Panc1 (cell line): Measurements from ENCODE around the gene HSD17B3. TPM values are rescaled to one million over a fixed set of nuclear protein-coding genes. Genes with fewer than 3 reads are reported as not detected.

Experiments
- ATAC-seq: fragments of 200-7000 bp; cut with Tn5 transposase; 2 replicates; pipeline ENCODE4 v1.9.1; 2020; ENCODE audit warnings: mild to moderate bottlenecking, moderate library complexity
- BruUV-seq: library from RNA; stranded (reverse); fragments of 400-500 nt; replicated peaks from 2 replicates; lab custom pipeline; 2021; lab: Mats Ljungman, UMichigan
- CTCF ChIA-PET: fragments of 300-600 bp; sonication (Branson Sonifier 250); formaldehyde crosslinking; loops from one replicate; lab custom pipeline; 2022; ENCODE audit warnings: antibody characterized with exemption; lab: Charles Lee
- POLR2A ChIA-PET: fragments of 300-600 bp; sonication (Branson Sonifier 250); formaldehyde crosslinking; loops from one replicate; lab custom pipeline; 2022; ENCODE audit warnings: antibody characterized with exemption; lab: Charles Lee
- DNase-seq: peaks from one replicate; pipeline ENCODE4 v3.0.0-alpha.2; 2010; ENCODE audit warnings: low read depth, low spot score
- H3K27ac ChIP-seq: 2 replicates; pipeline ENCODE4 v1.5.1; 2011; ENCODE audit warnings: mild to moderate bottlenecking, low read length, inconsistent platforms
- H3K27me3 ChIP-seq: fragments of 200-500 bp; sonication (Bioruptor generic); 2 replicates; pipeline ENCODE4 v1.6.0; 2014; ENCODE audit warnings: low read length, inconsistent platforms; ENCODE audit not compliant: control insufficient read depth, insufficient read depth
- H3K36me3 ChIP-seq: fragments of 200-500 bp; sonication (Bioruptor generic); 2 replicates; pipeline ENCODE4 v1.5.1; 2014; ENCODE audit warnings: inconsistent platforms, mild to moderate bottlenecking, low read length, moderate library complexity; ENCODE audit not compliant: control insufficient read depth, insufficient read depth
- H3K4me1 ChIP-seq: 2 replicates; pipeline ENCODE4 v1.5.1; 2011; ENCODE audit warnings: inconsistent platforms, mild to moderate bottlenecking, low read length, moderate library complexity; ENCODE audit not compliant: control insufficient read depth, insufficient read depth
- H3K4me3 ChIP-seq, 2 experiments: 2 replicates each; pipeline ENCODE4 v1.5.1; 2011 to 2012; ENCODE audit warnings: low read depth in 2 of 2, low read length in 2 of 2, mild to moderate bottlenecking in 2 of 2, inconsistent platforms in 1 of 2, moderate library complexity in 1 of 2
- H3K9me3 ChIP-seq: fragments of 200-500 bp; sonication (Bioruptor generic); 2 replicates; pipeline ENCODE4 v1.5.1; 2014; ENCODE audit warnings: low read depth, mild to moderate bottlenecking, inconsistent platforms, low read length, moderate library complexity; ENCODE audit not compliant: control insufficient read depth, insufficient read depth
- POLR2AphosphoS5 ChIP-seq: IDR thresholded peaks from 2 replicates; pipeline ENCODE4 v1.6.1; 2012; ENCODE audit warnings: mild to moderate bottlenecking, low read depth, low read length, moderate library complexity
- SIN3A ChIP-seq: IDR thresholded peaks from 2 replicates; pipeline ENCODE4 v1.6.1; 2012; ENCODE audit warnings: low read depth, mild to moderate bottlenecking, low read length, moderate library complexity, borderline replicate concordance; ENCODE audit not compliant: insufficient read depth
- TCF7L2 ChIP-seq: IDR thresholded peaks from 2 replicates; pipeline ENCODE4 v1.6.1; 2011; ENCODE audit warnings: mild to moderate bottlenecking, low read depth, low read length, inconsistent platforms
- in situ Hi-C: cut with HindIII; loops from 2 replicates; pipeline ENCODE4 v1.10.0; 2016; ENCODE audit warnings: low sequenced_read_pairs, low pct_unique_long_range_greater_than_20kb
- intact Hi-C: fragments of 100-400 bp; cut with micrococcal nuclease; formaldehyde crosslinking; loops from one replicate; pipeline ENCODE4 v1.10.0; 2022; ENCODE audit not compliant: unreplicated experiment
- total RNA-seq: library from RNA; stranded (reverse); gene quantifications from one replicate; pipeline ENCODE4 v1.2.1, GENCODE V29; 2021; ENCODE audit not compliant: unreplicated experiment
- TF ChIP-seq, protein P1 (sequence below): fragments of 450-650 bp; IDR thresholded peaks from 2 replicates; pipeline ENCODE4 v1.5.1; 2017; ENCODE audit warnings: mild to moderate bottlenecking
- TF ChIP-seq, protein P2 (sequence below), 2 experiments: IDR thresholded peaks; 2 replicates each; pipeline ENCODE4 v1.6.1; 2011 to 2012; ENCODE audit warnings: low read depth in 2 of 2, control low read depth in 1 of 2, low read length in 1 of 2, mild to moderate bottlenecking in 1 of 2, moderate library complexity in 1 of 2; ENCODE audit not compliant: insufficient read depth in 1 of 2

Gene HSD17B3
- total RNA-seq, 1 experiment from 2014 or later: 0.39 TPM

DNA sequence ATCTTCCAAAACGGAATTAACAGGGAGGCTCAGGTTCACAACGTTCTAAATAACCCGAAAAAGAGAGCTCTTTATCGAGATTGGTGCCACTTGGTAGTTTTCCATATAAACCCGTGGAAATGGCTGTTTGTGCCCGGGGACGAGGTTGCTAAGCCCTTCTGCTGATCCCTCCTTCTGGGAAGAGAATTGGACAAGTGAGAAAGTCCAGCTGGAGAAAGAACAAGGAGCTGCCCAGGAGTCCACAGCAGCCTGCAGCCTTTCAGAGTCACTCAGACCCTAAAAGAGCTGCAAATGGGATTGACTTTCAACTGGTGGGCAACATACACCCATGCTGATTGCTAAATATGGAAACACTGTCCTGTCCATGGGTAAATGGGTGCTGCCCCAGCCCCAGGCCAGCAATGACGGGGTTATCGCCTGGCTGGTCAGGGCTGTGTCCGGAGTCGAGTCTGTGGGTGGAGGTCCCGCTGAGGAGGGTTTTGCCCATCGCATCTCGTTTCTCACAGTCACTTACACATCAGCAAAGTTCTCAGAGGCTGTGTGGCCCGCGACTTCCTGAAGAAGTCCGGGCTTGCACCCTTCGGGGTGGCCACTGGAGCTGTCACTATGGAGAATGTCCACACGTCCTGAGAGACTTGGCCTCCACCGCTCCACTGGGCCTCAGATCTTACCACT, 40.7 kb upstream of the HSD17B3 start:
- Histone ChIP-seq H3K9me3 (no peaks in the 10 kb centered on the region), H3K27ac (no peak overlapping the region), H3K36me3 (no peaks in the 10 kb centered on the region), H3K4me3 (no peak overlapping the region), H3K27me3 (no peaks in the 10 kb centered on the region), H3K4me1 (peaks cover 21% of the 10 kb centered on the region)
- no TSS peak for BruUV-seq
- DNase-seq (no peak), ATAC-seq (no peak)
- TF ChIP-seq POLR2AphosphoS5 (no peak), TCF7L2 (no peak), SIN3A (no peak)
- TF ChIP-seq, protein P1, sequence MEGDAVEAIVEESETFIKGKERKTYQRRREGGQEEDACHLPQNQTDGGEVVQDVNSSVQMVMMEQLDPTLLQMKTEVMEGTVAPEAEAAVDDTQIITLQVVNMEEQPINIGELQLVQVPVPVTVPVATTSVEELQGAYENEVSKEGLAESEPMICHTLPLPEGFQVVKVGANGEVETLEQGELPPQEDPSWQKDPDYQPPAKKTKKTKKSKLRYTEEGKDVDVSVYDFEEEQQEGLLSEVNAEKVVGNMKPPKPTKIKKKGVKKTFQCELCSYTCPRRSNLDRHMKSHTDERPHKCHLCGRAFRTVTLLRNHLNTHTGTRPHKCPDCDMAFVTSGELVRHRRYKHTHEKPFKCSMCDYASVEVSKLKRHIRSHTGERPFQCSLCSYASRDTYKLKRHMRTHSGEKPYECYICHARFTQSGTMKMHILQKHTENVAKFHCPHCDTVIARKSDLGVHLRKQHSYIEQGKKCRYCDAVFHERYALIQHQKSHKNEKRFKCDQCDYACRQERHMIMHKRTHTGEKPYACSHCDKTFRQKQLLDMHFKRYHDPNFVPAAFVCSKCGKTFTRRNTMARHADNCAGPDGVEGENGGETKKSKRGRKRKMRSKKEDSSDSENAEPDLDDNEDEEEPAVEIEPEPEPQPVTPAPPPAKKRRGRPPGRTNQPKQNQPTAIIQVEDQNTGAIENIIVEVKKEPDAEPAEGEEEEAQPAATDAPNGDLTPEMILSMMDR: no peak
- TF ChIP-seq, protein P2, sequence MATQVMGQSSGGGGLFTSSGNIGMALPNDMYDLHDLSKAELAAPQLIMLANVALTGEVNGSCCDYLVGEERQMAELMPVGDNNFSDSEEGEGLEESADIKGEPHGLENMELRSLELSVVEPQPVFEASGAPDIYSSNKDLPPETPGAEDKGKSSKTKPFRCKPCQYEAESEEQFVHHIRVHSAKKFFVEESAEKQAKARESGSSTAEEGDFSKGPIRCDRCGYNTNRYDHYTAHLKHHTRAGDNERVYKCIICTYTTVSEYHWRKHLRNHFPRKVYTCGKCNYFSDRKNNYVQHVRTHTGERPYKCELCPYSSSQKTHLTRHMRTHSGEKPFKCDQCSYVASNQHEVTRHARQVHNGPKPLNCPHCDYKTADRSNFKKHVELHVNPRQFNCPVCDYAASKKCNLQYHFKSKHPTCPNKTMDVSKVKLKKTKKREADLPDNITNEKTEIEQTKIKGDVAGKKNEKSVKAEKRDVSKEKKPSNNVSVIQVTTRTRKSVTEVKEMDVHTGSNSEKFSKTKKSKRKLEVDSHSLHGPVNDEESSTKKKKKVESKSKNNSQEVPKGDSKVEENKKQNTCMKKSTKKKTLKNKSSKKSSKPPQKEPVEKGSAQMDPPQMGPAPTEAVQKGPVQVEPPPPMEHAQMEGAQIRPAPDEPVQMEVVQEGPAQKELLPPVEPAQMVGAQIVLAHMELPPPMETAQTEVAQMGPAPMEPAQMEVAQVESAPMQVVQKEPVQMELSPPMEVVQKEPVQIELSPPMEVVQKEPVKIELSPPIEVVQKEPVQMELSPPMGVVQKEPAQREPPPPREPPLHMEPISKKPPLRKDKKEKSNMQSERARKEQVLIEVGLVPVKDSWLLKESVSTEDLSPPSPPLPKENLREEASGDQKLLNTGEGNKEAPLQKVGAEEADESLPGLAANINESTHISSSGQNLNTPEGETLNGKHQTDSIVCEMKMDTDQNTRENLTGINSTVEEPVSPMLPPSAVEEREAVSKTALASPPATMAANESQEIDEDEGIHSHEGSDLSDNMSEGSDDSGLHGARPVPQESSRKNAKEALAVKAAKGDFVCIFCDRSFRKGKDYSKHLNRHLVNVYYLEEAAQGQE (IDR thresholded peaks at IDR 0.05; ENCODE audit: insufficient read depth in 1 of 2, low read depth in 2 of 2, low read length in 1 of 2): no peak
- ChIA-PET CTCF (no interaction called here), POLR2A (interaction anchor here (0.6 kb wide), 1 partner anchor 1914 kb away, joined by 9 read pairs; no protein-coding TSS in a partner anchor)
- intact Hi-C loops: no loop called here
- in situ Hi-C loops: no loop called here

DNA sequence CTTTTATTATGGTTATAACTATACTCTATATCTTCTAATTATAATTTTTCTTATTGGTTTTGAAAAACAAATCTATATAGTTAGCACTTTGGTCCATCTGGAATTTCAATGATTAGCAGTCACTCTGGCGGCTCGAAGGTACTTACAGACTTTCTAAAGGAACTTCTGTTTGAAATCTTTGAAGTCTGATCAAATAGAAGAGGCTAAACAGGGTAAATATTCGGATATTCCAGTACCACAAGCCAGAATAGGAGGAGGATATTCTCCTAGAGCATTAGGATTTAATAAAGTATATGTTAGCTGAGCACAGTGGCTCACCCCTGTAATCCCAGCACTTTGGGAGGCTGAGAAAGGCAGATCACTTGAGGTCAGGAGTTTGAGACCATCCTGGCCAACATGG, 38.7 kb upstream of the HSD17B3 start:
- in situ Hi-C loops (no loop called here), intact Hi-C loops (no loop called here)
- Histone ChIP-seq H3K9me3 (no peaks in the 10 kb centered on the region), H3K36me3 (no peaks in the 10 kb centered on the region), H3K4me3 (no peak overlapping the region), H3K27ac (no peak overlapping the region), H3K4me1 (peaks cover 21% of the 10 kb centered on the region), H3K27me3 (no peaks in the 10 kb centered on the region)
- no peak for ATAC-seq
- BruUV-seq: no TSS peak
- no peak for TF ChIP-seq POLR2AphosphoS5
- TF ChIP-seq, protein P1: no peak
- TF ChIP-seq SIN3A: no peak
- TF ChIP-seq TCF7L2: no peak
- TF ChIP-seq, protein P2 (IDR thresholded peaks at IDR 0.05; ENCODE audit: insufficient read depth in 1 of 2, low read depth in 2 of 2, low read length in 1 of 2): no peak
- no peak for DNase-seq
- ChIA-PET CTCF (no interaction called here), POLR2A (no interaction called here)
